Thyroid gland (tissue), 4 donors: ENCODE results near the gene REC8. TPM values are rescaled to one million over a fixed set of nuclear protein-coding genes. Genes with fewer than 3 reads are reported as not detected.

ENCODE experiments used
- DNase-seq, 2 donors: peaks; one replicate each; pipeline ENCODE4 v3.0.0-alpha.2; 2019
- H3K27ac ChIP-seq, 3 donors: fragments of 200-600 bp; sonication (generic); 1 replicate in 2 of 3; 2 replicates in 1 of 3; pipeline ENCODE4 v1.5.1; 2016 to 2019; ENCODE audit warnings: mild to moderate bottlenecking in 1 of 3, moderate library complexity in 1 of 3
- H3K27me3 ChIP-seq: fragments of 200-600 bp; sonication (generic); one replicate; pipeline ENCODE4 v1.5.1; 2019
- H3K36me3 ChIP-seq, 2 donors: fragments of 200-600 bp; sonication (generic); one replicate each; pipeline ENCODE4 v1.5.1; 2016 to 2019
- H3K4me1 ChIP-seq, 2 donors: fragments of 200-600 bp; sonication (generic); one replicate each; pipeline ENCODE4 v1.5.1; 2017 to 2019
- H3K4me3 ChIP-seq, 3 donors: fragments of 200-600 bp; sonication (generic); replicated peaks in 1 of 3; 1 replicate in 2 of 3; 2 replicates in 1 of 3; pipeline ENCODE4 v1.5.1; 2016; ENCODE audit warnings: mild to moderate bottlenecking in 1 of 3
- H3K9me3 ChIP-seq: fragments of 200-600 bp; sonication (generic); one replicate; pipeline ENCODE4 v1.5.1; 2017
- CTCF ChIP-seq, 6 experiments: fragments of 200-600 bp in 3 of 6; fragments of 450-650 bp in 3 of 6; sonication (generic) in 3 of 6; IDR thresholded peaks; one replicate each; pipeline ENCODE4 v1.5.1; 2016 to 2019; ENCODE audit warnings: antibody characterized with exemption in 6 of 6, mild to moderate bottlenecking in 2 of 6, inconsistent platforms in 1 of 6, moderate library complexity in 1 of 6
- POLR2A ChIP-seq, 2 donors: fragments of 450-650 bp; IDR thresholded peaks; one replicate each; pipeline ENCODE4 v1.6.1; 2017; ENCODE audit warnings: antibody characterized with exemption in 2 of 2, mild to moderate bottlenecking in 2 of 2, moderate library complexity in 1 of 2
- WGBS, 2 donors: methylation state at CpG; one replicate each; pipeline ENCODE4 v1.1.5; 2017; 5-methylcytosine and 5-hydroxymethylcytosine counted together
- intact Hi-C: fragments of 100-400 bp; cut with DNase I; formaldehyde crosslinking; loops from one replicate; pipeline ENCODE4 v1.15.1; 2023
- total RNA-seq, 4 donors: library from RNA; depleted of rRNA; stranded (reverse); fragments of >200 nt; gene quantifications; one replicate each; pipeline ENCODE4 v1.2.3, GENCODE V29; 2016

REC8 gene
- total RNA-seq, 4 donors from 2014 or later: 4.1 to 7.1 (median 5.4) TPM

GRCh38 chr14:24189059-24189375 lies 17.1 kb downstream of the REC8 start:
- Histone ChIP-seq H3K4me3 (no peak overlapping the region), H3K36me3 (peaks cover 34 to 36% of the 10 kb centered on the region in 2 donors), H3K4me1 (peaks cover 9 to 16% of the 10 kb centered on the region in 2 donors), H3K27ac (peak overlapping the region in 1 of 3 donors; percentile 1), H3K27me3 (no peaks in the 10 kb centered on the region), H3K9me3 (no peaks in the 10 kb centered on the region)
- DNase-seq: no peak
- intact Hi-C loops: no loop called here
- no peak for TF ChIP-seq POLR2A (IDR thresholded peaks at IDR 0.05)
- TF ChIP-seq CTCF (IDR thresholded peaks at IDR 0.05): no peak
- WGBS, 2 donors: 1 to 2% methylated on average over 3 of the region's 3 CpGs

GRCh38 chr14:24189460-24189859 lies 17.6 kb downstream of the REC8 start:
- intact Hi-C loops: no loop called here
- H3K4me1 ChIP-seq: peaks cover 13 to 20% of the 10 kb centered on the region in 2 donors
- H3K4me3 ChIP-seq: no peak overlapping the region
- no peak for DNase-seq
- no peaks in the 10 kb centered on the region for H3K27me3 ChIP-seq
- peak overlapping the region in 1 of 3 donors; percentile 1 for H3K27ac ChIP-seq
- H3K9me3 ChIP-seq: no peaks in the 10 kb centered on the region
- TF ChIP-seq POLR2A (IDR thresholded peaks at IDR 0.05) (no peak), CTCF (IDR thresholded peaks at IDR 0.05) (no peak)
- H3K36me3 ChIP-seq: peaks cover 30 to 31% of the 10 kb centered on the region in 2 donors
- 87 to 92% methylated on average over 9 of the region's 9 CpGs for WGBS, 2 donors

DNA sequence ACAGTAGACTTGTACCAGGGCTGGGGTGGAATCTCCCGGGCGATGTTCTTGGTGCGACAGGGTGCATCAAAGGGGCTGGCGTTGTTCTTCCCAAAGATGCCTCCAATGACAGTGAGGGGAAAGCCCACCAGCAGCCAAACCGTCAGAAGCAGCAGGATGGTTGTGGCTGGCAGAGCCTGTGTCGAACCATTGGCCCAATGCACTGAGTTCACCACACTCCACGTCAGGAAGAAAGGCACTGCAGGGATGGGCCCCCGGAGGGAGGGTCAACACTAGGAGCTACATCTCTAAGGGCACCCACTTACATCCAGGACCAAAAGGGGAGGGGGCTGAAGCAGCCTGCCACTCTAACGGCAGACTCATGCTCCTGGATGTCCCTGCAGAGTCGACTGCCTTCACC lies 18.5 kb downstream of the REC8 start:
- Histone ChIP-seq H3K4me3 (no peak overlapping the region), H3K4me1 (peaks cover 19 to 25% of the 10 kb centered on the region in 2 donors), H3K27ac (no peak overlapping the region), H3K27me3 (no peaks in the 10 kb centered on the region), H3K36me3 (peaks cover 22 to 26% of the 10 kb centered on the region in 2 donors), H3K9me3 (no peaks in the 10 kb centered on the region)
- intact Hi-C loops: no loop called here
- WGBS, 2 donors: 89 to 94% methylated on average over 10 of the region's 10 CpGs
- no peak for TF ChIP-seq POLR2A (IDR thresholded peaks at IDR 0.05)
- no peak for TF ChIP-seq CTCF (IDR thresholded peaks at IDR 0.05)
- no peak for DNase-seq

GRCh38 chr14:24192933-24193332 lies 21.1 kb downstream of the REC8 start:
- TF ChIP-seq CTCF (IDR thresholded peaks at IDR 0.05): no peak
- TF ChIP-seq POLR2A (IDR thresholded peaks at IDR 0.05): no peak
- intact Hi-C loops: no loop called here
- peaks cover 19 to 31% of the 10 kb centered on the region in 2 donors for H3K4me1 ChIP-seq
- no peaks in the 10 kb centered on the region for H3K9me3 ChIP-seq
- H3K27ac ChIP-seq: no peak overlapping the region
- peaks cover 11 to 17% of the 10 kb centered on the region in 2 donors for H3K36me3 ChIP-seq
- 92 to 95% methylated on average over 15 of the region's 15 CpGs for WGBS, 2 donors
- no peak overlapping the region for H3K4me3 ChIP-seq
- no peaks in the 10 kb centered on the region for H3K27me3 ChIP-seq
- no peak for DNase-seq

DNA sequence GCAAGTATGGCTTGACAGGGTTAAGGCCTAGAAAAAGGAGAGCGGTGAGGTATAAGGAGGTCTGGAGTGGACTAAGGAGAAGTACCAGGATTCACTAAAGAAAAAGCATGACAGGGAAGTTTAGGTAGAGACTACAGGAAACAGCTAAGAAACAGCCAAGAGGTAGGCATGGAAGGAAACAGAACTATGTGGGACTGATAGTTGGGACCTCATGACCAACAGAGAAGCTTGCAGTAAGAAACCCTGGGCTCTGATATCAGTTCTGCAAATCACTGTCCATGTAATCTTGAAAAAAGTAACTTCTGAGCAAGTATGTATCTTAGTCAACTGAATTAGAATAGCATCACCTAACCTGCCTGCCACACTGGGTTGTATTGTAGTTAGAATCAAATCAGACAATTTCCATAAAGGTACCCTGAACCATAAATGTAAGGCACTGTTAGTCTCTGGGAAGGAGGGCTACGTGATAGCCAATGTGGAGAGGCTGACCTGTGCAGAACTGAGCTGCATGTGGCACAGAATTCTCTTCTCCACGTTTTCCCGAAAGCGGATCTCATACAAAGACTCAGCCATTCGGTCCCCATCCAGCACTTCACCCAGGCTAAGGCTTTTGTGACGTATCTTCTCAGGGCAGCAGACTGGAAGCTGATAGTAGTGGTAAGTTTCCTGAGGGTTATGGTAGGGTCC lies 22.4 kb downstream of the REC8 start:
- Histone ChIP-seq H3K4me3 (peak overlapping the region in 2 of 3 donors; percentile 94 to 100), H3K4me1 (peaks cover 17 to 31% of the 10 kb centered on the region in 2 donors), H3K9me3 (no peaks in the 10 kb centered on the region), H3K36me3 (peaks cover 11 to 17% of the 10 kb centered on the region in 2 donors), H3K27ac (peak overlapping the region in 2 of 3 donors; percentile 94 to 98), H3K27me3 (no peaks in the 10 kb centered on the region)
- WGBS, 2 donors: 83 to 87% methylated on average over 7 of the region's 7 CpGs
- intact Hi-C loops: no loop called here
- no peak for TF ChIP-seq POLR2A (IDR thresholded peaks at IDR 0.05)
- TF ChIP-seq CTCF (IDR thresholded peaks at IDR 0.05): no peak
- no peak for DNase-seq
